ENCODE results near the gene FBN1.

The FBN1 gene

GRCh38 chr15:48578965-48579364 is 66.5 kb downstream of the FBN1 start:
- DNase-seq: no peak

GRCh38 chr15:48577469-48577868 is 68.0 kb downstream of the FBN1 start:
- DNase-seq: no peak

- no peak for DNase-seq
Observed at GRCh38 chr15:48574187-48574586, 71.3 kb downstream of the FBN1 start.

- DNase-seq: no peak
Observed at GRCh38 chr15:48573780-48574179, 71.7 kb downstream of the FBN1 start.

- no peak for DNase-seq
Observed at GRCh38 chr15:48572823-48573222, 72.7 kb downstream of the FBN1 start.

- DNase-seq: no peak
Observed at GRCh38 chr15:48571510-48571909, 74.0 kb downstream of the FBN1 start.

GRCh38 chr15:48570822-48571221 is 74.7 kb downstream of the FBN1 start:
- DNase-seq: no peak

GRCh38 chr15:48569591-48570302 is 75.8 kb downstream of the FBN1 start:
- DNase-seq: no peak

GRCh38 chr15:48566668-48567067 is 78.8 kb downstream of the FBN1 start:
- DNase-seq: no peak

- peak; percentile 11 for DNase-seq
Observed at GRCh38 chr15:48565560-48566482, 79.7 kb downstream of the FBN1 start.

- DNase-seq: no peak
Observed at GRCh38 chr15:48564690-48565089, 80.8 kb downstream of the FBN1 start.

- no peak for DNase-seq
Observed at GRCh38 chr15:48563934-48564333, 81.6 kb downstream of the FBN1 start.

GRCh38 chr15:48560321-48561051 is 85.0 kb downstream of the FBN1 start:
- no peak for DNase-seq

GRCh38 chr15:48559285-48559684 is 86.2 kb downstream of the FBN1 start:
- DNase-seq: no peak

GRCh38 chr15:48558226-48558625 is 87.3 kb downstream of the FBN1 start:
- DNase-seq: no peak

- DNase-seq: no peak
Observed at GRCh38 chr15:48557335-48557734, 88.2 kb downstream of the FBN1 start.

GRCh38 chr15:48556159-48556897 is 89.2 kb downstream of the FBN1 start:
- DNase-seq: no peak

- peak; percentile 80 for DNase-seq
Observed at GRCh38 chr15:48555241-48555881, 90.1 kb downstream of the FBN1 start.

GRCh38 chr15:48554112-48554511 is 91.4 kb downstream of the FBN1 start:
- no peak for DNase-seq

- DNase-seq: no peak
Observed at GRCh38 chr15:48553559-48553958, 92.0 kb downstream of the FBN1 start.

GRCh38 chr15:48550822-48551525 is 94.5 kb downstream of the FBN1 start:
- peak; percentile 39 for DNase-seq

GRCh38 chr15:48548455-48548854 is 97.1 kb downstream of the FBN1 start:
- DNase-seq: no peak

All from OCI-M1 (cell line).